Measurements from ENCODE around the gene MANF.

DNA sequence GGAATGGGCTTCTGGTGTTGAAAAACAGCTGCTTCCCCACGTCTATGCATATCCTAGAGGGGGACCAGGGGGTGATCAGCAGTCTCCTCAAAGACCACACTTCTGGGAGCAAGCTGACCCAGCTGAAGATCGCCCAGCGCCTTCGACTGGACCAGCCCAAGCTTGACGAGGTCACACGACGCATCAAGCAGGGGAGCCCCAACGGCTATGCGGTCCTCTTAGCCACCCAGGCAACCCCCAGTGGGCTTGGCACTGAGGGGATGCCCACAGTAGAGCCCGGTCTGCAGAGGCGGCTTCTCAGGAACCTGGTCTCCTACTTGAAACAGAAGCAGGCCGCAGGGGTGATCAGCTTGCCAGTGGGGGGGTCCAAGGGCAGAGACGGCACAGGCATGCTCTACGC lies 8.5 kb downstream of the MANF start:
- no peak for TF ChIP-seq POLR2A (IDR thresholded peaks at IDR 0.05)
- TF ChIP-seq CTCF (IDR thresholded peaks at IDR 0.05): no peak
